Lower leg skin (tissue), 3 donors: ENCODE results near the gene HAAO.

Source experiments
- CTCF ChIP-seq, 3 donors: fragments of 450-650 bp; IDR thresholded peaks; one replicate each; pipeline ENCODE4 v1.5.1; 2016; ENCODE audit warnings: antibody characterized with exemption in 3 of 3, mild to moderate bottlenecking in 3 of 3, moderate library complexity in 2 of 3
- POLR2A ChIP-seq, 2 donors: fragments of 450-650 bp; IDR thresholded peaks; one replicate each; pipeline ENCODE4 v1.6.1; 2016 to 2017; ENCODE audit warnings: antibody characterized with exemption in 2 of 2, mild to moderate bottlenecking in 1 of 2, moderate library complexity in 1 of 2

- no peak for TF ChIP-seq CTCF (IDR thresholded peaks at IDR 0.05)
- no peak for TF ChIP-seq POLR2A (IDR thresholded peaks at IDR 0.05)
Measured at GRCh38 chr2:42788882-42789281, 3.5 kb downstream of the HAAO start.
